Keratinocyte (primary cell): ENCODE data around the gene SERPINE1. TPM values are rescaled to one million over a fixed set of nuclear protein-coding genes. Genes with fewer than 3 reads are reported as not detected.
A peak's percentile ranks its signal among the peaks of the same experiment; 100 is the strongest.
"Not testable (repeated sequence)": the region's sequence is repeated elsewhere in the genome, so short reads cannot be mapped to it uniquely, and the experiment has no call there.

Source experiments
- DNase-seq: peaks from one replicate; pipeline ENCODE4 v3.0.0-alpha.2; 2011; ENCODE audit warnings: low read depth, missing footprints, low spot score
- FAIRE-seq: peaks from 2 replicates; lab custom pipeline; 2011; peaks lifted over from hg19 to GRCh38; lab: Jason Lieb, UNC
- H2AFZ ChIP-seq: 2 replicates; pipeline ENCODE4 v1.6.0; 2012; ENCODE audit warnings: low read length, control low read depth, inconsistent platforms; ENCODE audit not compliant: control insufficient read depth
- H3K27ac ChIP-seq: 2 replicates; pipeline ENCODE4 v1.5.1; 2011; ENCODE audit warnings: low read length; ENCODE audit not compliant: control insufficient read depth, insufficient read depth
- H3K27me3 ChIP-seq: 3 replicates; pipeline ENCODE4 v1.6.0; 2011; ENCODE audit warnings: low read length; ENCODE audit not compliant: control insufficient read depth, insufficient read depth; ENCODE audit errors: extremely low read depth
- H3K36me3 ChIP-seq, 2 experiments: 2 replicates in 1 of 2; 3 replicates in 1 of 2; pipeline ENCODE4 v1.5.1; 2011; ENCODE audit warnings: low read length in 2 of 2, mild to moderate bottlenecking in 1 of 2; ENCODE audit not compliant: control insufficient read depth in 2 of 2, insufficient read depth in 2 of 2; ENCODE audit errors: extremely low read depth in 1 of 2
- H3K4me1 ChIP-seq: 3 replicates; pipeline ENCODE4 v1.5.1; 2011; ENCODE audit warnings: low read length; ENCODE audit not compliant: control insufficient read depth, insufficient read depth; ENCODE audit errors: extremely low read depth
- H3K4me2 ChIP-seq: 3 replicates; pipeline ENCODE4 v1.6.0; 2011; ENCODE audit warnings: low read depth, low read length; ENCODE audit not compliant: control insufficient read depth, insufficient read depth; ENCODE audit errors: extremely low read depth
- H3K4me3 ChIP-seq, 3 experiments: fragments of 200-600 bp in 1 of 3; sonication (generic) in 1 of 3; 2 replicates in 2 of 3; 3 replicates in 1 of 3; pipeline ENCODE4 v1.5.1; 2011 to 2016; ENCODE audit warnings: low read length in 3 of 3, mild to moderate bottlenecking in 3 of 3, control low read depth in 2 of 3, inconsistent platforms in 1 of 3, low read depth in 1 of 3, mixed read lengths in 1 of 3, mixed run types in 1 of 3, moderate library complexity in 1 of 3; ENCODE audit not compliant: control insufficient read depth in 2 of 3, insufficient read depth in 2 of 3; ENCODE audit errors: extremely low read depth in 1 of 3
- H3K79me2 ChIP-seq: 2 replicates; pipeline ENCODE4 v1.6.0; 2012; ENCODE audit warnings: low read length; ENCODE audit not compliant: control insufficient read depth, insufficient read depth
- H3K9ac ChIP-seq: 3 replicates; pipeline ENCODE4 v1.6.0; 2011; ENCODE audit warnings: low read length; ENCODE audit not compliant: control insufficient read depth, insufficient read depth; ENCODE audit errors: extremely low read depth
- H3K9me1 ChIP-seq: 3 replicates; pipeline ENCODE4 v1.6.0; 2011; ENCODE audit warnings: low read length; ENCODE audit not compliant: control insufficient read depth, insufficient read depth; ENCODE audit errors: extremely low read depth
- H3K9me3 ChIP-seq: 2 replicates; pipeline ENCODE4 v1.5.1; 2012; ENCODE audit warnings: low read depth, low read length; ENCODE audit not compliant: control insufficient read depth
- H4K20me1 ChIP-seq: 3 replicates; pipeline ENCODE4 v1.6.0; 2011; ENCODE audit warnings: low read length; ENCODE audit not compliant: control insufficient read depth, insufficient read depth; ENCODE audit errors: extremely low read depth
- CTCF ChIP-seq, 3 experiments: IDR thresholded peaks in 1 of 3; conservative IDR thresholded peaks in 1 of 3; optimal IDR thresholded peaks in 1 of 3; 2 replicates in 2 of 3; 3 replicates in 1 of 3; pipeline versions ENCODE3 to v1.5.1; 2011; ENCODE audit warnings: low read length in 3 of 3, mild to moderate bottlenecking in 3 of 3, moderate library complexity in 2 of 3, control low read depth in 1 of 3, inconsistent platforms in 1 of 3; ENCODE audit not compliant: insufficient read depth in 2 of 3; ENCODE audit errors: extremely low read depth in 1 of 3
- EZH2 ChIP-seq: IDR thresholded peaks from one replicate; pipeline ENCODE4 v1.6.1; 2012; ENCODE audit warnings: inconsistent platforms, mild to moderate bottlenecking, low read length, moderate library complexity
- dilution Hi-C: fragments of 300-500 bp; cut with MboI; formaldehyde crosslinking; loops from one replicate; pipeline ENCODE4 v1.7.0; 2020; ENCODE audit warnings: low sequenced_read_pairs; ENCODE audit not compliant: extremely low pct_ligation_motif_present
- polyA plus RNA-seq, 5 experiments: library from polyadenylated mRNA; depleted of rRNA in 3 of 5; stranded (reverse) in 3 of 5; stranded (forward) in 1 of 5; unstranded in 1 of 5; fragments of >200 nt; gene quantifications; 1 replicate in 1 of 5; 2 replicates in 3 of 5; 3 replicates in 1 of 5; pipeline versions ENCODE4 v1.2.1 to v1.2.3, GENCODE V29; 2011 to 2012; ENCODE audit warnings: missing spikeins in 2 of 5, low read depth in 1 of 5, low replicate concordance in 1 of 5

The SERPINE1 gene
- polyA plus RNA-seq, 1 donor (not counting 4 experiments of a cell fraction or from before 2014, with no cell fraction given) = 522 TPM

- no peak overlapping the region for H3K27ac ChIP-seq
- peaks cover 30% of the 10 kb centered on the region for H3K4me1 ChIP-seq
- no peak for FAIRE-seq
These were observed 6.6 kb upstream of the SERPINE1 start for GRCh38 chr7:101120315-101120714.

GRCh38 chr7:101121631-101121990, 5.3 kb upstream of the SERPINE1 start:
- H2AFZ ChIP-seq = peak overlapping the region; percentile 17
- DNase-seq, H4K20me1 ChIP-seq, H3K36me3 ChIP-seq, FAIRE-seq, H3K9me1 ChIP-seq, H3K79me2 ChIP-seq, dilution Hi-C loops, H3K27me3 ChIP-seq, H3K9me3 ChIP-seq, H3K4me3 ChIP-seq: not testable (repeated sequence)
- peak overlapping the region; percentile 67 for H3K27ac ChIP-seq
- H3K9ac ChIP-seq = peak overlapping the region; percentile 71
- peak overlapping the region; percentile 65 for H3K4me2 ChIP-seq
- peaks cover 42% of the 10 kb centered on the region for H3K4me1 ChIP-seq

More at GRCh38 chr7:101120315-101120714, 6.6 kb upstream of the SERPINE1 start:
- no peaks in the 10 kb centered on the region for H3K9me1 ChIP-seq
- dilution Hi-C loops = no loop called here
- no peak overlapping the region for H2AFZ ChIP-seq
- DNase-seq = no peak
- H3K79me2 ChIP-seq = no peaks in the 10 kb centered on the region
- no peak for TF ChIP-seq CTCF (optimal IDR thresholded peaks at IDR 0.05 in 1 of 3, IDR thresholded peaks at IDR 0.05 in 1 of 3, conservative IDR thresholded peaks at IDR 0.05 in 1 of 3; ENCODE audit: extremely low read depth in 1 of 3, insufficient read depth in 2 of 3, low read length in 3 of 3)
- TF ChIP-seq EZH2 = no peak
- no peaks in the 10 kb centered on the region for H3K27me3 ChIP-seq
- no peak overlapping the region for H3K4me3 ChIP-seq
- H4K20me1 ChIP-seq = no peaks in the 10 kb centered on the region
- H3K36me3 ChIP-seq = no peaks in the 10 kb centered on the region
- H3K9ac ChIP-seq = no peak overlapping the region
- no peaks in the 10 kb centered on the region for H3K9me3 ChIP-seq
- no peak overlapping the region for H3K4me2 ChIP-seq
